Coronary artery (tissue), 2 donors: ENCODE measurements around the gene TRMO.

Experiments used
- DNase-seq: peaks from one replicate; pipeline ENCODE4 v3.0.0-alpha.2; 2017; ENCODE audit warnings: low spot score
- H3K27ac ChIP-seq, 2 donors: fragments of 200-600 bp; sonication (generic); one replicate each; pipeline ENCODE4 v1.5.1; 2016 to 2019
- H3K4me3 ChIP-seq: fragments of 200-600 bp; sonication (generic); 2 replicates; pipeline ENCODE4 v1.5.1; 2016; ENCODE audit warnings: mild to moderate bottlenecking, moderate library complexity
- CTCF ChIP-seq: fragments of 200-600 bp; sonication (generic); IDR thresholded peaks from one replicate; pipeline ENCODE4 v1.5.1; 2019; ENCODE audit warnings: antibody characterized with exemption

Gene TRMO

GRCh38 chr9:97874624-97875023 is 47.7 kb downstream of the TRMO start:
- Histone ChIP-seq H3K4me3 (no peak overlapping the region), H3K27ac (no peak overlapping the region)
- DNase-seq = no peak
- TF ChIP-seq CTCF = no peak

- DNase-seq = no peak
- no peak overlapping the region for H3K4me3 ChIP-seq
- TF ChIP-seq CTCF = no peak
- H3K27ac ChIP-seq = no peak overlapping the region
These were observed 48.4 kb downstream of the TRMO start for GRCh38 chr9:97873882-97874281.

- Histone ChIP-seq H3K27ac (no peak overlapping the region), H3K4me3 (no peak overlapping the region)
- no peak for DNase-seq
- TF ChIP-seq CTCF = no peak
These were observed 48.9 kb downstream of the TRMO start for GRCh38 chr9:97873425-97873824.

DNA sequence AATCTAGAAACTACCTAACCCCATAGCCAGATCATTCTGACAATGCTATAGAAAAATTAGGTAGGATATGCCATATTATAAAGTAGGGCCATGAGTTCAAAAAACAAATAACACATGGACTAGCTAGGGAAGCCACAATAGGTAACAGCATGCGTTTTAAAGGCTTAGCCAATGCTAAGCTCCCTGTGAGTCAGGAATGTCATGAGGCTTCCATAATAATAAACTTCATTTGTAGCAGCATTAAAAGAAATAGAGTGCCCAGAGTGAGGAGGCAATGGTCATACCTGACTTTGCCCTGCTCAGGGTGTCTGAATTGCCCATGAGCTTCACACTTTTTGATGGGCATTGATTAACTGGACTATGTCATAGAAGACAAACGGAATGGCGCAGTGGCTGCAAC is 53.4 kb downstream of the TRMO start:
- Histone ChIP-seq H3K4me3 (no peak overlapping the region), H3K27ac (no peak overlapping the region)
- TF ChIP-seq CTCF = no peak
- no peak for DNase-seq

DNA sequence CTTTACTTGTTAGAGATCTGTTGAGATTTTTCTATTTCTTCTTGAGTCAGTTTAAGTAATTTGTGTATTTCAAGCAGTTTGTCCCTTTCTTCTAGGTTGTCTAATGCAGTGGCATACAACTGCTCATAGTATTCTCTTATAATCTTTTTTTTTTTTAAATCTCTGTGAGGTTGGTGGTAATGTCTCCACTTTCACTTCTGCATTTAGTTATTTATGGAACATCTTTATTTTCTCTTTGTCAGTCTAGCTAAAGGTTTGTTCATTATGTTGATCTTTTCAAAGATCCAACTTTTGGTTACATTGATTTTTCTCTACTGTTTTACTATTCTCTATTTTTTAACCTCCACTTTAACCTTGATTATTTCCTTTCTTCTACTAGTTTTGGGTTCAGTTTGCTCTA is 55.5 kb downstream of the TRMO start:
- no peak for TF ChIP-seq CTCF
- H3K4me3 ChIP-seq = no peak overlapping the region
- DNase-seq = no peak
- no peak overlapping the region for H3K27ac ChIP-seq

GRCh38 chr9:97866300-97866699 is 56.0 kb downstream of the TRMO start:
- DNase-seq = no peak
- no peak overlapping the region for H3K4me3 ChIP-seq
- no peak for TF ChIP-seq CTCF
- no peak overlapping the region for H3K27ac ChIP-seq

- TF ChIP-seq CTCF = no peak
- Histone ChIP-seq H3K27ac (no peak overlapping the region), H3K4me3 (no peak overlapping the region)
- DNase-seq = no peak
These were observed 57.9 kb downstream of the TRMO start for GRCh38 chr9:97864396-97864795.
